ENCODE data around the gene TMPRSS2.

The TMPRSS2 gene

GRCh38 chr21:41536076-41536826, 28.3 kb upstream of the TMPRSS2 start:
- H3K4me2 ChIP-seq (ENCODE audit: low read depth, low read length): no peak overlapping the region
- no peak for TF ChIP-seq EZH2 (optimal IDR thresholded peaks at IDR 0.05; ENCODE audit: low read depth, low read length)
- no peak for TF ChIP-seq EZH2phosphoT487 (IDR thresholded peaks at IDR 0.05; ENCODE audit: low read length)
- no peak for TF ChIP-seq CTCF (IDR thresholded peaks at IDR 0.05; ENCODE audit: low read length)
- H3K36me3 ChIP-seq (replicated peaks; ENCODE audit: insufficient read depth, low read length): no peaks in the 10 kb centered on the region
- H3F3A ChIP-seq (ENCODE audit: insufficient read depth, low read length): no peaks in the 10 kb centered on the region
- 0 out of 2 replicates have a peak, but pooled peaks cover 6% of the 10 kb centered on the region for H3K27me3 ChIP-seq (replicated peaks; ENCODE audit: insufficient read depth, low read length)
- H3K9me3 ChIP-seq (replicated peaks; ENCODE audit: insufficient read depth, low read length): no peaks in the 10 kb centered on the region
- no peak overlapping the region for H3K27ac ChIP-seq (ENCODE audit: low read length)
- no peaks in the 10 kb centered on the region for H3K9me2 ChIP-seq (replicated peaks; ENCODE audit: insufficient read depth, low read length)
- no peak overlapping the region for H2AFZ ChIP-seq (ENCODE audit: low read length)
- H4K20me1 ChIP-seq (ENCODE audit: insufficient read depth, low read length): no peaks in the 10 kb centered on the region
- no peak for DNase-seq
- H3K4me1 ChIP-seq (ENCODE audit: low read length): no peaks in the 10 kb centered on the region
- no peaks in the 10 kb centered on the region for H3K79me2 ChIP-seq (ENCODE audit: low read length)
- H3K4me3 ChIP-seq (ENCODE audit: low read length): no peak overlapping the region
- no peak overlapping the region for H3K9ac ChIP-seq (ENCODE audit: low read length)

- TF ChIP-seq CTCF (IDR thresholded peaks at IDR 0.05; ENCODE audit: low read length): no peak
- TF ChIP-seq EZH2 (optimal IDR thresholded peaks at IDR 0.05; ENCODE audit: low read depth, low read length): no peak
- no peak for TF ChIP-seq EZH2phosphoT487 (IDR thresholded peaks at IDR 0.05; ENCODE audit: low read length)
- H3K4me2 ChIP-seq (ENCODE audit: low read depth, low read length): no peak overlapping the region
These were observed 22.4 kb upstream of the TMPRSS2 start for GRCh38 chr21:41530366-41530765.

GRCh38 chr21:41529769-41530168, 21.8 kb upstream of the TMPRSS2 start:
- Histone ChIP-seq H3K4me3 (ENCODE audit: low read length) (no peak overlapping the region), H3K4me1 (ENCODE audit: low read length) (peaks cover 5% of the 10 kb centered on the region; the same call in 1 of the 2 replicates), H3K9me2 (replicated peaks; ENCODE audit: insufficient read depth, low read length) (no peaks in the 10 kb centered on the region), H3K36me3 (replicated peaks; ENCODE audit: insufficient read depth, low read length) (no peaks in the 10 kb centered on the region), H2AFZ (ENCODE audit: low read length) (no peak overlapping the region), H3K4me2 (ENCODE audit: low read depth, low read length) (no peak overlapping the region), H3K79me2 (ENCODE audit: low read length) (no peaks in the 10 kb centered on the region), H4K20me1 (ENCODE audit: insufficient read depth, low read length) (no peaks in the 10 kb centered on the region), H3K9ac (ENCODE audit: low read length) (no peak overlapping the region), H3K27me3 (replicated peaks; ENCODE audit: insufficient read depth, low read length) (no peaks in the 10 kb centered on the region), H3F3A (ENCODE audit: insufficient read depth, low read length) (no peaks in the 10 kb centered on the region), H3K27ac (ENCODE audit: low read length) (no peak overlapping the region), H3K9me3 (replicated peaks; ENCODE audit: insufficient read depth, low read length) (no peaks in the 10 kb centered on the region)
- no peak for DNase-seq
- TF ChIP-seq EZH2 (optimal IDR thresholded peaks at IDR 0.05; ENCODE audit: low read depth, low read length): no peak
- TF ChIP-seq EZH2phosphoT487 (IDR thresholded peaks at IDR 0.05; ENCODE audit: low read length): no peak
- TF ChIP-seq CTCF (IDR thresholded peaks at IDR 0.05; ENCODE audit: low read length): no peak

More at GRCh38 chr21:41530366-41530765, 22.4 kb upstream of the TMPRSS2 start:
- Histone ChIP-seq H3F3A (ENCODE audit: insufficient read depth, low read length) (no peaks in the 10 kb centered on the region), H3K27ac (ENCODE audit: low read length) (no peak overlapping the region), H3K4me3 (ENCODE audit: low read length) (no peak overlapping the region), H3K79me2 (ENCODE audit: low read length) (no peaks in the 10 kb centered on the region), H3K4me1 (ENCODE audit: low read length) (peaks cover 5% of the 10 kb centered on the region; the same call in 1 of the 2 replicates), H3K27me3 (replicated peaks; ENCODE audit: insufficient read depth, low read length) (no peaks in the 10 kb centered on the region), H3K36me3 (replicated peaks; ENCODE audit: insufficient read depth, low read length) (no peaks in the 10 kb centered on the region), H2AFZ (ENCODE audit: low read length) (no peak overlapping the region), H3K9me3 (replicated peaks; ENCODE audit: insufficient read depth, low read length) (no peaks in the 10 kb centered on the region), H4K20me1 (ENCODE audit: insufficient read depth, low read length) (no peaks in the 10 kb centered on the region), H3K9me2 (replicated peaks; ENCODE audit: insufficient read depth, low read length) (no peaks in the 10 kb centered on the region), H3K9ac (ENCODE audit: low read length) (no peak overlapping the region)
- no peak for DNase-seq

Data from MM.1S (cell line).